ENCODE data around the gene ATP9B. TPM values are rescaled to one million over a fixed set of nuclear protein-coding genes. Genes with fewer than 3 reads are reported as not detected.

The ATP9B gene
- total RNA-seq, 2 donors from 2014 or later: 22.5 to 72.9 TPM

DNA sequence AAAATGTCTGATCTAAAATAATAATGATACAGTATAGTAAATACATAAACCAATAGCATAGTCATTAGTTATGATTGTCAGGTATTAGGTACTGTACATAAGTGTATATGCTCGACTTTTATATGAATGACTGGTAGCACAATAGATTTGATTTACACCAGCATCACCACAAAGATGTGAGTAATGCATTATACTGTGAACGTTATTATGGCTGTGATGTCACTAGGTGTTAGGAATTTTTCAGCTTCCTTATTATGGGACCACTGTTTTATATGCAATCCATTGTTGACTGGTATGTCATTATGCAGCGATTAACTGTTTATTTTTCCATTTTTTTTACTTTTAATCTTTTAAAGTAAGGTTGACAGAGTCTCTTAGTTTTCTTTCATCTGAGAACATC is 23.7 kb downstream of the ATP9B start:
- Histone ChIP-seq H3K27me3 (replicated peaks; ENCODE audit: insufficient read depth) (no peaks in the 10 kb centered on the region), H3K4me3 (no peak overlapping the region), H3K36me3 (no peaks in the 10 kb centered on the region), H3K4me1 (ENCODE audit: control insufficient read depth in 1 of 2, low read depth in 2 of 2) (no peaks in the 10 kb centered on the region), H3K27ac (no peak overlapping the region), H3K9me3 (no peaks in the 10 kb centered on the region)
- TF ChIP-seq, protein P1, sequence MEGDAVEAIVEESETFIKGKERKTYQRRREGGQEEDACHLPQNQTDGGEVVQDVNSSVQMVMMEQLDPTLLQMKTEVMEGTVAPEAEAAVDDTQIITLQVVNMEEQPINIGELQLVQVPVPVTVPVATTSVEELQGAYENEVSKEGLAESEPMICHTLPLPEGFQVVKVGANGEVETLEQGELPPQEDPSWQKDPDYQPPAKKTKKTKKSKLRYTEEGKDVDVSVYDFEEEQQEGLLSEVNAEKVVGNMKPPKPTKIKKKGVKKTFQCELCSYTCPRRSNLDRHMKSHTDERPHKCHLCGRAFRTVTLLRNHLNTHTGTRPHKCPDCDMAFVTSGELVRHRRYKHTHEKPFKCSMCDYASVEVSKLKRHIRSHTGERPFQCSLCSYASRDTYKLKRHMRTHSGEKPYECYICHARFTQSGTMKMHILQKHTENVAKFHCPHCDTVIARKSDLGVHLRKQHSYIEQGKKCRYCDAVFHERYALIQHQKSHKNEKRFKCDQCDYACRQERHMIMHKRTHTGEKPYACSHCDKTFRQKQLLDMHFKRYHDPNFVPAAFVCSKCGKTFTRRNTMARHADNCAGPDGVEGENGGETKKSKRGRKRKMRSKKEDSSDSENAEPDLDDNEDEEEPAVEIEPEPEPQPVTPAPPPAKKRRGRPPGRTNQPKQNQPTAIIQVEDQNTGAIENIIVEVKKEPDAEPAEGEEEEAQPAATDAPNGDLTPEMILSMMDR (IDR thresholded peaks at IDR 0.05): no peak
- ATAC-seq (ENCODE audit: insufficient number of reproducible peaks, low FRiP score, low read depth) (no peak), DNase-seq (ENCODE audit: low spot score) (no peak)

GRCh38 chr18:79093986-79094385 is 24.8 kb downstream of the ATP9B start:
- Histone ChIP-seq H3K27ac (no peak overlapping the region), H3K36me3 (no peaks in the 10 kb centered on the region), H3K27me3 (replicated peaks; ENCODE audit: insufficient read depth) (no peaks in the 10 kb centered on the region), H3K9me3 (no peaks in the 10 kb centered on the region), H3K4me1 (ENCODE audit: control insufficient read depth in 1 of 2, low read depth in 2 of 2) (no peaks in the 10 kb centered on the region), H3K4me3 (no peak overlapping the region)
- TF ChIP-seq, protein P1 (IDR thresholded peaks at IDR 0.05): no peak
- no peak for ATAC-seq (ENCODE audit: insufficient number of reproducible peaks, low FRiP score, low read depth)
- DNase-seq (ENCODE audit: low spot score): no peak

DNA sequence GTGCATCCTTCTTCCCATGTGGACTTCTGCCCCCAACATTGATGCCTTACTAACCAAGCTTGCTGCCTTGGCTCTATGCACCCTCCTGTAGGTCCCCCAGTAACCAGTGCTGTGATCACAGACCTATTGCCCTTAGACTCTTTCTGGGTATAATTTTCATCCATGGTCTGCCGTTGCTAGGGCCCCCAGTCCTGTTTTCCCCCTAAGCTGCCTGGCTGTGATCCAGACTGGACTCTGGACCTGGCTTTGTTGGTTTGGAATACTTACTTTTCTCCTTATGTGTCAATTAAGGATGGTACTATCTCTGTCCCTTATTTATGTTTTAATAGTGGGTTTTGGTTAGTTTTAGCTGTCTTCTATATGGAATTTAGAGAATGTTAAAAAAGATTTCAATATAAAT is 26.0 kb downstream of the ATP9B start:
- DNase-seq (ENCODE audit: low spot score) (no peak), ATAC-seq (ENCODE audit: insufficient number of reproducible peaks, low FRiP score, low read depth) (no peak)
- Histone ChIP-seq H3K9me3 (no peaks in the 10 kb centered on the region), H3K27me3 (replicated peaks; ENCODE audit: insufficient read depth) (no peaks in the 10 kb centered on the region), H3K36me3 (no peaks in the 10 kb centered on the region), H3K27ac (no peak overlapping the region), H3K4me1 (ENCODE audit: control insufficient read depth in 1 of 2, low read depth in 2 of 2) (no peaks in the 10 kb centered on the region), H3K4me3 (no peak overlapping the region)
- TF ChIP-seq, protein P1 (IDR thresholded peaks at IDR 0.05): no peak

GRCh38 chr18:79100944-79101343 is 31.8 kb downstream of the ATP9B start:
- ATAC-seq (ENCODE audit: insufficient number of reproducible peaks, low FRiP score, low read depth) (no peak), DNase-seq (ENCODE audit: low spot score) (no peak)
- Histone ChIP-seq H3K4me1 (ENCODE audit: control insufficient read depth in 1 of 2, low read depth in 2 of 2) (no peaks in the 10 kb centered on the region), H3K4me3 (no peak overlapping the region), H3K27me3 (replicated peaks; ENCODE audit: insufficient read depth) (no peaks in the 10 kb centered on the region), H3K9me3 (no peaks in the 10 kb centered on the region), H3K36me3 (no peaks in the 10 kb centered on the region), H3K27ac (no peak overlapping the region)
- TF ChIP-seq, protein P1 (IDR thresholded peaks at IDR 0.05): no peak

DNA sequence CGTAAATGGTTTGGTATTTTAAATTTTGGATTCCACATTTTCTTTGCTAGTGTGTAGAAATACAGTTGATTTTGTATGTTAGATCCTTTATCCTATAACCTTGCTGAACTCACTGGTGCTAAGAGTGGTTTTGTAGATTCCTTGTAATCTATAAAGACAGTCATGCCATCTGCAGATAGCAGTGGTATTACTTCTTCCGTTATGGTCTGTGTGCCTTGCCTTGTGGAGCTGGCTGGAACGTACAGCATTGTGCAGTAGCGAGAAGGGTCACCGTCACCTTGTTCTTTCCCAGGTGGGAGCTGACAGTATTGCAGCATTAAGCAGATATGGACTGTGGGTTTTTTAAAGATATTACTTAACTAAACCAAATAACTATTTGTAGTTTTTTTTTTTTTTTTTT is 33.7 kb downstream of the ATP9B start:
- Histone ChIP-seq H3K4me3 (no peak overlapping the region), H3K36me3 (no peaks in the 10 kb centered on the region), H3K27ac (no peak overlapping the region), H3K27me3 (replicated peaks; ENCODE audit: insufficient read depth) (no peaks in the 10 kb centered on the region), H3K4me1 (ENCODE audit: control insufficient read depth in 1 of 2, low read depth in 2 of 2) (no peaks in the 10 kb centered on the region), H3K9me3 (no peaks in the 10 kb centered on the region)
- no peak for DNase-seq (ENCODE audit: low spot score)
- ATAC-seq (ENCODE audit: insufficient number of reproducible peaks, low FRiP score, low read depth): no peak
- TF ChIP-seq, protein P1 (IDR thresholded peaks at IDR 0.05): no peak

Data from thoracic aorta (tissue), 2 donors.